Forelimb muscle (tissue), 1 donor: ENCODE data around the gene TMEM9. TPM values are rescaled to one million over a fixed set of nuclear protein-coding genes. Genes with fewer than 3 reads are reported as not detected.

Experiments used
- DNase-seq: peaks from one replicate; pipeline ENCODE4 v3.0.0-alpha.2; 2013; ENCODE audit warnings: low read depth
- polyA plus RNA-seq: library from polyadenylated mRNA; unstranded; fragments of 120-200 nt; gene quantifications from one replicate; pipeline ENCODE4 v1.2.1, GENCODE V29; 2013; ENCODE audit not compliant: insufficient read length

The TMEM9 gene
- polyA plus RNA-seq, 1 donor: 52.0 TPM

DNA sequence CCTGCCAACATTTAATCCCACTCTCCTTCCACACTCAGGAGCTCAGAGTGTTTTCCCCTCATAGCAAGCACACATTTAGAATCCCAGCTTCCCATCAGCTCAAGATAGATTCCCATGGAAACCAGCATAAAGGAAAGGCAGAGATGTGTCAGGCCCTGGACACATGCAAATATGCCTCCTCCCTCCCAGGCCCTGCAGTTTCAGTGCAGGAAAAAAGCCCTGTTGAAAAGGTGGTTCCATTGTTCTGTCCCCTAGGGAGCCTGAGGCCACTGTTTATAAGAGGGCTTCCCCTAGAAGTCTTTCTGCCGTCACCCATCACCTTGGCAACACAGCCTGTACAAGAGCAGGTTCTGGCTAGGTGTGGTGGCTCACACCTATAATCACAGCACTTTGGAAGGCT, 45.7 kb downstream of the TMEM9 start:
- DNase-seq: no peak

- DNase-seq: no peak
These were observed 48.6 kb downstream of the TMEM9 start for GRCh38 chr1:201105688-201106087.

DNA sequence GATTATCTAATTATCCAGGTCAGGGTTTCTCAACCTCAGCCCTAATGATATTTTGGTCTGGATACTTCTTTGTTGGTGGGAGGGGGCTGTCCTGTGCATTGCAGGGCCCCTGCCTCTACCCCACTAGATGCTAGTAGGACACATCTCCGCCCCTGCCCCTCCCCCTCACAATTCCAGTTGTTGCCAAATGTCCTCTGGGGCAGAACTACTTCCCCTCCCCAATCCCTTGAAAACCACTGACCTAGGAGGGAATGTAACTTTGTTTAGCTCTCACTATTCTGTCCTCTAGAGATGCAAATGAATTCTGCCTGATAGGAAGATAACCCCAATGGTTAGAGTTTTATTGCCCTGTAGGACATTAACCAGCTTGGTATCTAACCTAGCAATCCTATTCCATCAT, 50.1 kb downstream of the TMEM9 start:
- no peak for DNase-seq

GRCh38 chr1:201103666-201104065, 50.6 kb downstream of the TMEM9 start:
- no peak for DNase-seq

DNA sequence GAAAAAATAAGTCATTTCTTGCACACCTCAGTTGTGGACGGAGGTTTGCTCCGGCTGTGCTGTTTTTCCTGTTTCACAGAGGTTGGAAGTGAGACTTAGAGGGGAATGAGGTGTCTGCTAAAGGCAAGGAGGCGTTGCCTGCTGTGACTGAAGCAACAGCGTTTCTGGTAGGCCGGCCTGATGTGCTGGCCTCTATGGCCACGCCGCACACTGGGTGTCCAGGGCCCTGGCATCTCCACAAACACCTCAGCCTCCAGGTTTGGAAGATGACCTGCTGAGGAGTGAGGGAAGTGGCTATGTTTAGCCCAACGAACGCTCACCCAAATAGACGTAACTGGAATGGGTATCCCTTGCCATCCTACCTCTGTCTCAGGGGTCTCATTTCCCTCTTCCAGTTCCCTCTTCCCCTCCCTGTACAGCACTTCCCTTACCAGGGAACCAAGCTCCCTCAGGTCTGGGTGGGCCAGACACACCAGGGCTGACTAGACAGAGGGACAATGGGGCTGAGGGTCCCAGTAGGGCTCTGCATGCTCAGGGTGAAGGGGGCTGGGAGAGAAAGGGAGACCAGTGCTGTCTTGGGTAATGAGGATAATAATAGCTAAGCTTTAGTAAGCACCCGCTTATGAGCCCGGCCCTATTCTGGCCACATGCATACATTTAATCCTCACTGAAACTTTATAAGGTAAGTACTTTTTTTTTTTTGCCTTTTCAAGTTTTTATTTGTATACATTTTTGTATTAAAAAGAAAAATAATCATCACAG, 53.9 kb downstream of the TMEM9 start:
- no peak for DNase-seq

GRCh38 chr1:201098992-201099677, 55.1 kb downstream of the TMEM9 start:
- no peak for DNase-seq

- DNase-seq: no peak
These were observed 57.1 kb downstream of the TMEM9 start for GRCh38 chr1:201096977-201097856.

GRCh38 chr1:201096041-201096461, 58.2 kb downstream of the TMEM9 start:
- DNase-seq: no peak

DNA sequence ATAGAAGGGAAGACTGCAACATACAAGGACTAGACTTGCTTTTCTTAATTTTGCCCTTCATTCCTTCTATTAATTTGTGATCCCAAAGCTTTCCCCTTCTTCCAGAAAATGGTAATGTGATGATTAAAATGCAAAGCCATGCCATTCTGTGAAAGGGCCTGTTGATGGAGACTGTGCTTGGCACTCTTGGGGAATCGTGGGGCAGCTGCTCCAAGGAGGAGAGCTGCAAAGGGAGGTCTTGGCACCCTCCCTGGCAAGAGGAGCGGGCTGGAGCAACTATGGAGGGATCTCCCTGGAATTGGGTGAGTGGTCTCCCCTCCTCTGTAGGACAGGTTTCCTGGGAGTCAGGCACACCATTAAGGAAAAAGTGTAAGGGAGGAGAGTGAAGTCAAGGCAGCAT, 58.7 kb downstream of the TMEM9 start:
- DNase-seq: no peak

- DNase-seq: no peak
These were observed 59.4 kb downstream of the TMEM9 start for GRCh38 chr1:201094832-201095231.

GRCh38 chr1:201093962-201094361, 60.3 kb downstream of the TMEM9 start:
- no peak for DNase-seq

GRCh38 chr1:201093561-201093960, 60.7 kb downstream of the TMEM9 start:
- no peak for DNase-seq

DNA sequence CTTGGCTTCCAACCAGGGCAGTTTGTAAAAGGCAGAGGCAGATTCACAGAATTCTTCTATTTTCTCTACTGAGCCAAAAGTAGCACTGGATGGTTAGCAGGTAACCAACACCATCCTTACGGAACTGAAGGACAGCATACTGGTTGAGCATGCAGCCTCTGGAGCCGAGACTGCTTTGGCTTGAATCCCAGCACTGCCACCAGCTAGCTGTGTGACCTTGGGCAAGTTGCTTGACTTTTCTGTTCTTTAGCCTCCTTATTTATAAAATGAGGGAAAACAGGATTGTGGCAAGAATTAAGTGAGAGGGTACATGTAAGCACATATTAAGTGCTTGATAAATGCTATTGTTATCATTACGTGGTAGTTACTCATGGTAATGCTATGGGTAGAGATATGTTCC, 61.5 kb downstream of the TMEM9 start:
- no peak for DNase-seq

- no peak for DNase-seq
These were observed 63.0 kb downstream of the TMEM9 start for GRCh38 chr1:201091256-201091655.

- DNase-seq: no peak
These were observed 63.7 kb downstream of the TMEM9 start for GRCh38 chr1:201090541-201090940.

- DNase-seq: no peak
These were observed 64.7 kb downstream of the TMEM9 start for GRCh38 chr1:201089596-201089995.

- no peak for DNase-seq
These were observed 65.3 kb downstream of the TMEM9 start for GRCh38 chr1:201088901-201089525.

DNA sequence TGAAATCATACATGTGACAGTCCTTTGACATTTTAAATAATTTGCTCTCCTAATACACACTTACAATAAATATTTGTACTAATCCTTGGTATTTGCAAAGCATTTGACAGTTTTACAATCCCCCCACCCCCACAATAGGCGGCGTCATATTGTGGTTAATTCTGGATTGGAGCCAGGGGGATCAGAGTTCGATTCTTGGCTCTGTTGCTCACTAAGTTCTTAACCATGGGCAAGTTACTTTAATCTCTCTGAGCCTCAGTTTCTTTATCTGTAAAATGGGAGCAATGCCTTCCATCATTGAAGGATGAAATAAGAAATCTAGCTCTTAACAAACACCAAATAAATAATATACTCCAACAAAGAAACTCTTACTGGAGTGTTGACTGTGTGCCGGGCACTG, 65.9 kb downstream of the TMEM9 start:
- DNase-seq: no peak

- no peak for DNase-seq
These were observed 68.2 kb downstream of the TMEM9 start for GRCh38 chr1:201085902-201086735.
